H7 (cell line): Measurements from ENCODE around the gene TTC13. TPM values are rescaled to one million over a fixed set of nuclear protein-coding genes. Genes with fewer than 3 reads are reported as not detected.
A peak's percentile ranks its signal among the peaks of the same experiment; 100 is the strongest.
"Not testable (repeated sequence)": the region's sequence is repeated elsewhere in the genome, so short reads cannot be mapped to it uniquely, and the experiment has no call there.

Experiments used
- DNase-seq: peaks from one replicate; pipeline ENCODE4 v3.0.0; 2012
- H3K27me3 ChIP-seq: 2 replicates; pipeline ENCODE4 v1.6.0; 2011; ENCODE audit warnings: mild to moderate bottlenecking, low read length; ENCODE audit not compliant: control insufficient read depth, insufficient read depth
- H3K36me3 ChIP-seq: replicated peaks from 2 replicates; pipeline ENCODE4 v1.5.1; 2011; ENCODE audit warnings: low read length; ENCODE audit not compliant: control insufficient read depth, insufficient read depth
- H3K4me3 ChIP-seq: 2 replicates; pipeline ENCODE4 v1.5.1; 2011; ENCODE audit warnings: low read depth, mild to moderate bottlenecking, control low read depth, low read length, moderate library complexity; ENCODE audit not compliant: insufficient read depth
- total RNA-seq: library from RNA; depleted of rRNA; stranded (reverse); fragments of >200 nt; shearing (Covaris generic); gene quantifications from 2 replicates; pipeline ENCODE4 v1.2.3, GENCODE V29; 2014; rRNA removed

The TTC13 gene
- 7.3 and 10.5 TPM in 2 replicates for total RNA-seq

GRCh38 chr1:230978491-230979388 is at the start of gene TTC13, which contains the start of gene ARV1:
TSS of gene TTC13 (minus strand) at chr1:230978861. CDS start at chr1:230978830, 31 bp downstream.
TSS of gene ARV1 (plus strand) at chr1:230979094. CDS start at chr1:230979106, 12 bp downstream.
- H3K4me3 ChIP-seq: peak within 1 kb of the TSS; percentile 76
- peaks cover 43% of the 10 kb centered on the region for H3K27me3 ChIP-seq
- no peaks in the 10 kb centered on the region for H3K36me3 ChIP-seq
- DNase-seq: peak; percentile 98

- Histone ChIP-seq H3K36me3 (no peaks in the 10 kb centered on the region), H3K4me3 (no peak overlapping the region), H3K27me3 (peaks cover 7% of the 10 kb centered on the region)
- no peak for DNase-seq
Observed at GRCh38 chr1:231027971-231028370, 49.3 kb upstream of the TTC13 start.

DNA sequence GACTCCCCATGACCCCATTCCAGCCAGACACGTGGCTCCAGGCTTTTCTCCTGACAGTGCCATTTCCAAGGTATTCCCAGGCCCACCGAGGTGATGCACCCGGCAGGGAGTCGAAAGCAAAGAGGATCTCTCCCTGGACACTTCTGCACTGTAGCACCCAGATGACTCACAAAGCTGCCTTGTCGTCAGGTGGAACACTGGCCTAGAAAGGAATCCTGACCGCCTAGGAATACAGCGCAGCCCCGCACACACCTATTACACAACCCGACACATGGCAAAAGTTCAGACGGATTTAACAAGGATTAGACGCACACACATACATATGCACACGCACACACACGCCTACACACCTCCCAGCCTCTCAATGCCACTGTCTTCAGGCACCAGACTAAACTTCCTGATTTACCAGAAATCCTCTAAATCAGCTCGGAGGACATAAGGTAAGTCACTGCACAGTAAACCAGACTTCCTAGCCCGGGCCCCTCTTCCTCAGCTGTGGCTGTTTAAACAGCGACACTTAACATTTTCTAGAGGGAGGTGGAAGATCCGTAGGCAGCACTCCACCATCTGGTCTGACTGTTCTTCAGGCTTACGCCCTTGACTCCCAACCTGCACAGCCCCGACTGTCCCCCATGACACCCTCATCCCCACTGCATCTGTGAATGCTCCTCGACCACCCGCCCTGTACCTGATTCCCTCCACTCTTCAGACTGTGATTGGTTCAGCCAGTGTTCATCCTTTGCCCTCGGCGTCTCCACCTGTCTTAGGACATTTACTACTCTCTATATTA is 48.7 kb upstream of the TTC13 start:
- DNase-seq: no peak
- Histone ChIP-seq H3K4me3 (no peak overlapping the region), H3K36me3 (no peaks in the 10 kb centered on the region), H3K27me3 (peaks cover 7% of the 10 kb centered on the region)

DNA sequence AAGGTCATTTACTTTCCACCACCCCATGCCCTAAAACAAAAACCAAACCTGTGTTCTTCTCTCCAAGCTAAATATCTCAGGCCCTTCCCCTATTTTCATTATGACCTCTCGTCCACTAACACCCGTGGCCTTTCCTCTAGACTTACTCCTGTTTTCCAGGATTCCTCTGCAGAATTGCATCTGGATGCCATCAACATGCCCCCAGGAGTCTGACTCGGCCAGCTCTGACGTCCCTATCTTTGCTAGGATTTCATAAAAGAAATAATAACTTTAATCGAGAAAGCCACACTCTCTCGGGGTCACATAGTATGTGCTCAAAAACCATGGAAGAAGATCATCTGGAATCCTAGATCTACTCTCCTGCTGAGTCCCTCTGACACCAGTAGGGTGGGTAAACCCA is 47.9 kb upstream of the TTC13 start:
- no peak for DNase-seq
- Histone ChIP-seq H3K27me3 (peaks cover 10% of the 10 kb centered on the region), H3K36me3 (no peaks in the 10 kb centered on the region), H3K4me3 (no peak overlapping the region)

DNA sequence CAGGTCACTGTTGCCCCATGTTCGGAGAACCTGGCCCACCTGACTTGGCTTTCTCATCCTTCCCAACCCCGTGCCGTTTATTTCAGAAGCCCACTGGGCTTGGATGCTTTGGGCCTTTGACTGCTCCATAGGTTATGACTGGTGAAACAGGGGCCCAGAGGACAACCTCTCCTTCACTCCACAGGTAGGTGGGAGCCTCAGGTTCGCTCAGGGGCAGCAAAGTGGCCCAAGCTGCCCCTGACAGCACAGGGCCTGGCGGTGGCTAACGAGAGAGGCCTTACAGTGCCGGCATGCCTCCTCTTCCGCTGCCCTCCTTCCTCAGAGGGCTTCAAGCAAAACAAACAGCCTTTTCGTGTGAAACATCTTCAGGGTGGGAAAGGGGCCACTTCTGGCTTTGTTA is 44.5 kb upstream of the TTC13 start:
- Histone ChIP-seq H3K4me3 (no peak overlapping the region), H3K36me3 (no peaks in the 10 kb centered on the region), H3K27me3 (peaks cover 26% of the 10 kb centered on the region)
- no peak for DNase-seq

- H3K27me3 ChIP-seq: peaks cover 20% of the 10 kb centered on the region
- H3K36me3 ChIP-seq, H3K4me3 ChIP-seq, DNase-seq: not testable (repeated sequence)
Observed at GRCh38 chr1:231022543-231022942, 43.9 kb upstream of the TTC13 start.

- H3K27me3 ChIP-seq: peaks cover 20% of the 10 kb centered on the region
- DNase-seq: no peak
- H3K36me3 ChIP-seq: no peaks in the 10 kb centered on the region
- no peak overlapping the region for H3K4me3 ChIP-seq
Observed at GRCh38 chr1:231021540-231022031, 42.9 kb upstream of the TTC13 start.

DNA sequence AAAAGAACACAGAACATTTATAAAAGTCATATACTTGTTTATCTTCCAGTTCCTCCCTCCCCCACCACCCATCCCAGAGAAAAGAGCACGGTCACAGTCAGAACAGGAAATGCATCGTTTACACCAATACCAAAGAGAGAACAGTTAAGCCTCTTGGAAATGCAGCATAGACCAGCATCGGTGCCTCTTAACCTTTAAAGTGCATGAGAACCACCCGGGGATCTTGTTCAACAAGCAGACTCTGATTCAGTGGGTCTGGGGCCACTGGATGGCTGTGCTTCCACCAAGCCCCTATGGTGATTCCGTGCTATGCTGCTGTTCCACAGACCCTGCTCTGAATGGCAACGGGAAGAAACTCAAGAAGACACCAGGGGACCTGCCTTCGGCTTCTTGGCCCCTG is 42.2 kb upstream of the TTC13 start:
- no peak for DNase-seq
- H3K4me3 ChIP-seq: no peak overlapping the region
- H3K27me3 ChIP-seq: peaks cover 20% of the 10 kb centered on the region
- no peaks in the 10 kb centered on the region for H3K36me3 ChIP-seq

DNA sequence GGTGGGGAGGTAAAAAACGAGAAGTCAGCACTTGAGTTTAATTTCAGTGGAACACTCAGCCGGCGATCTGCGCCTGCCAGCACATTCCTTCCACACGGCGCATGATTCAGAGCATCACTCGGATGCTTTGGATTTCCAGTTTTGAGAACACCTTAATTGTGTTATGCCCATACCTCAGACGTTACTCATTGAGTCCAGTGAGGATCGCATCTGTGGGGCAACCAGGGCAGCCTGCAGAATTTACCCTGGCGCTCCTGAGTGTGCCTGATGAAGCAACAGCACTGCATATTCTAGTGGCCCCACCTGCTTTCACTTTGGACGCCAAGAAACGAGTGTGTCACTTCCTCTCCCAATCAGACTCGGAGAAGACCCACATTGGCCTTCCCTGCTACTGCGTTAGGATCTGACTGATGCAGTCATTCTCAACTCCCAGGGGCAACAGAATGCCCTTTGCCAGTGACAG is 41.5 kb upstream of the TTC13 start:
- H3K4me3 ChIP-seq: no peak overlapping the region
- DNase-seq: no peak
- H3K36me3 ChIP-seq: no peaks in the 10 kb centered on the region

GRCh38 chr1:231019711-231020110 is 41.0 kb upstream of the TTC13 start:
- Histone ChIP-seq H3K4me3 (no peak overlapping the region), H3K27me3 (peaks cover 20% of the 10 kb centered on the region), H3K36me3 (no peaks in the 10 kb centered on the region)
- DNase-seq: no peak

More for the DNA sequence above, 41.5 kb upstream of the TTC13 start:
- H3K27me3 ChIP-seq: peaks cover 20% of the 10 kb centered on the region

GRCh38 chr1:231016966-231017365 is 38.3 kb upstream of the TTC13 start:
- Histone ChIP-seq H3K27me3 (peaks cover 21% of the 10 kb centered on the region), H3K36me3 (no peaks in the 10 kb centered on the region), H3K4me3 (no peak overlapping the region)
- no peak for DNase-seq

- H3K27me3 ChIP-seq: peaks cover 17% of the 10 kb centered on the region
- no peaks in the 10 kb centered on the region for H3K36me3 ChIP-seq
- DNase-seq: no peak
- H3K4me3 ChIP-seq: no peak overlapping the region
Observed at GRCh38 chr1:231016234-231016633, 37.6 kb upstream of the TTC13 start.

- peaks cover 3% of the 10 kb centered on the region; the same call in 1 of the 2 replicates for H3K27me3 ChIP-seq
- H3K4me3 ChIP-seq: no peak overlapping the region
- H3K36me3 ChIP-seq: no peaks in the 10 kb centered on the region
- no peak for DNase-seq
Observed at GRCh38 chr1:231013391-231014015, 34.8 kb upstream of the TTC13 start.

GRCh38 chr1:231011963-231012362 is 33.3 kb upstream of the TTC13 start:
- DNase-seq: no peak
- no peaks in the 10 kb centered on the region for H3K36me3 ChIP-seq
- peaks cover 1% of the 10 kb centered on the region; the same call in 1 of the 2 replicates for H3K27me3 ChIP-seq
- H3K4me3 ChIP-seq: no peak overlapping the region
